Endothelial cell of umbilical vein (primary cell): Measurements from ENCODE around the gene DNAJC25. TPM values are rescaled to one million over a fixed set of nuclear protein-coding genes. Genes with fewer than 3 reads are reported as not detected.

Experiments
- BruUV-seq: library from RNA; stranded (reverse); fragments of 400-500 nt; replicated peaks from 2 replicates; lab custom pipeline; 2021; lab: Mats Ljungman, UMichigan
- CTCF ChIA-PET: fragments of 300-600, 350-600 bp; sonication (Branson Sonifier 250); formaldehyde crosslinking; loops from one replicate; lab custom pipeline; 2021; ENCODE audit warnings: antibody characterized with exemption, inconsistent platforms; lab: Charles Lee
- POLR2A ChIA-PET: fragments of 300-600, 350-600 bp; sonication (Branson Sonifier 250); formaldehyde crosslinking; loops from one replicate; lab custom pipeline; 2021; ENCODE audit warnings: antibody characterized with exemption, inconsistent platforms; lab: Charles Lee
- DNase-seq: peaks from one replicate; pipeline ENCODE4 v3.0.0-alpha.2; 2011; ENCODE audit warnings: low read depth, low spot score
- FAIRE-seq: peaks from 2 replicates; lab custom pipeline; 2011; peaks lifted over from hg19 to GRCh38; lab: Jason Lieb, UNC
- H2AFZ ChIP-seq: 2 replicates; pipeline ENCODE4 v1.6.0; 2012; ENCODE audit warnings: low read depth, low read length, control low read depth, inconsistent platforms
- H3K27ac ChIP-seq: 2 replicates; pipeline ENCODE4 v1.5.1; 2011; ENCODE audit warnings: low read depth, mild to moderate bottlenecking, control low read depth, low read length, moderate library complexity; ENCODE audit not compliant: insufficient read depth
- H3K27me3 ChIP-seq, 2 experiments: 2 replicates each; pipeline versions ENCODE4 v1.6.0 to v1.6.1; 2011; ENCODE audit warnings: low read length in 2 of 2, mixed read lengths in 1 of 2; ENCODE audit not compliant: control insufficient read depth in 2 of 2, insufficient read depth in 2 of 2
- H3K36me3 ChIP-seq, 2 experiments: 2 replicates in 1 of 2; 3 replicates in 1 of 2; pipeline ENCODE4 v1.5.1; 2011; ENCODE audit warnings: low read length in 2 of 2, mild to moderate bottlenecking in 1 of 2, moderate library complexity in 1 of 2; ENCODE audit not compliant: control insufficient read depth in 2 of 2, insufficient read depth in 2 of 2; ENCODE audit errors: extremely low read depth in 1 of 2
- H3K4me1 ChIP-seq: 3 replicates; pipeline ENCODE4 v1.5.1; 2011; ENCODE audit warnings: mild to moderate bottlenecking, low read length; ENCODE audit not compliant: control insufficient read depth, insufficient read depth; ENCODE audit errors: extremely low read depth
- H3K4me2 ChIP-seq: 2 replicates; pipeline ENCODE4 v1.6.1; 2011; ENCODE audit warnings: low read length, control low read depth, mixed read lengths; ENCODE audit not compliant: insufficient read depth
- H3K4me3 ChIP-seq, 3 experiments: fragments of 200-600 bp in 1 of 3; sonication (generic), shearing (Covaris generic) in 1 of 3; replicated peaks in 1 of 3; 2 replicates each; pipeline ENCODE4 v1.5.1; 2011 to 2016; ENCODE audit warnings: control low read depth in 3 of 3, low read length in 3 of 3, mild to moderate bottlenecking in 2 of 3, inconsistent platforms in 1 of 3, low read depth in 1 of 3, moderate library complexity in 1 of 3; ENCODE audit not compliant: insufficient read depth in 1 of 3
- H3K79me2 ChIP-seq: 2 replicates; pipeline ENCODE4 v1.6.0; 2012; ENCODE audit warnings: low read length, inconsistent platforms; ENCODE audit not compliant: control insufficient read depth, insufficient read depth
- H3K9ac ChIP-seq: replicated peaks from 2 replicates; pipeline ENCODE3; 2011; ENCODE audit warnings: low read length, control low read depth; ENCODE audit not compliant: insufficient read depth; ENCODE audit errors: extremely low read depth
- H3K9me1 ChIP-seq: replicated peaks from 3 replicates; pipeline ENCODE4 v1.6.0; 2011; ENCODE audit warnings: mild to moderate bottlenecking, low read length; ENCODE audit not compliant: control insufficient read depth, insufficient read depth; ENCODE audit errors: extremely low read depth
- H3K9me3 ChIP-seq: replicated peaks from 2 replicates; pipeline ENCODE4 v1.5.1; 2012; ENCODE audit warnings: low read length, inconsistent platforms; ENCODE audit not compliant: control insufficient read depth, insufficient read depth
- H4K20me1 ChIP-seq: replicated peaks from 2 replicates; pipeline ENCODE3; 2011; ENCODE audit warnings: mild to moderate bottlenecking, low read length; ENCODE audit not compliant: control insufficient read depth, insufficient read depth; ENCODE audit errors: extremely low read depth
- CTCF ChIP-seq, 2 donors: IDR thresholded peaks; 1 replicate in 1 of 2; 2 replicates in 1 of 2; pipeline ENCODE4 v1.5.1; 2011; ENCODE audit warnings: low read length in 2 of 2, mild to moderate bottlenecking in 2 of 2, moderate library complexity in 2 of 2, control low read depth in 1 of 2, inconsistent platforms in 1 of 2, low read depth in 1 of 2; ENCODE audit not compliant: insufficient read depth in 1 of 2; ENCODE audit errors: extremely low read depth in 1 of 2
- EZH2 ChIP-seq: IDR thresholded peaks from 2 replicates; pipeline ENCODE4 v1.6.1; 2012; ENCODE audit warnings: borderline replicate concordance, low read depth, mild to moderate bottlenecking, moderate library complexity, low read length, inconsistent platforms; ENCODE audit not compliant: severe bottlenecking
- FOS ChIP-seq: IDR thresholded peaks from 2 replicates; pipeline ENCODE4 v1.6.1; 2011; ENCODE audit warnings: mild to moderate bottlenecking, low read length, moderate library complexity, borderline replicate concordance; ENCODE audit not compliant: insufficient read depth
- GATA2 ChIP-seq: IDR thresholded peaks from 2 replicates; pipeline ENCODE4 v1.7.0; 2011; ENCODE audit warnings: low read depth, mild to moderate bottlenecking, moderate library complexity, mixed read lengths, low read length; ENCODE audit not compliant: insufficient read length, insufficient read depth
- JUN ChIP-seq: IDR thresholded peaks from 2 replicates; pipeline ENCODE4 v1.6.1; 2011; ENCODE audit warnings: borderline replicate concordance, low read depth; ENCODE audit not compliant: insufficient read length, insufficient read depth
- MYC ChIP-seq: IDR thresholded peaks from one replicate; pipeline ENCODE4 v1.6.1; 2011; ENCODE audit warnings: mild to moderate bottlenecking, low read depth, low read length
- POLR2A ChIP-seq: IDR thresholded peaks from 2 replicates; pipeline ENCODE4 v1.6.1; 2012; ENCODE audit warnings: low read depth, mild to moderate bottlenecking, control low read depth, low read length
- POLR2AphosphoS5 ChIP-seq: IDR thresholded peaks from 2 replicates; pipeline ENCODE4 v1.6.1; 2012; ENCODE audit warnings: low read depth, mild to moderate bottlenecking, control low read depth, low read length, moderate library complexity; ENCODE audit not compliant: insufficient read depth
- dilution Hi-C: fragments of 300-500 bp; cut with MboI; formaldehyde crosslinking; loops from one replicate; pipeline ENCODE4 v1.15.0; 2019; ENCODE audit warnings: low sequenced_read_pairs; ENCODE audit not compliant: extremely low pct_ligation_motif_present
- intact Hi-C: fragments of 100-400 bp; cut with micrococcal nuclease; formaldehyde crosslinking; loops from one replicate; pipeline ENCODE4 v1.10.0; 2022
- polyA plus RNA-seq, 4 experiments: library from polyadenylated mRNA; depleted of rRNA in 3 of 4; stranded (reverse) in 3 of 4; unstranded in 1 of 4; fragments of >200 nt; gene quantifications; 2 replicates each; pipeline versions ENCODE4 v1.2.1 to v1.2.3, GENCODE V29; 2011 to 2012; ENCODE audit warnings: missing spikeins in 1 of 4
- total RNA-seq: library from RNA; stranded (reverse); gene quantifications from 2 replicates; pipeline ENCODE4 v1.2.3, GENCODE V29; 2021
- TF ChIP-seq, protein P1 (sequence below): IDR thresholded peaks from 2 replicates; pipeline ENCODE4 v1.6.1; 2011; ENCODE audit not compliant: insufficient read depth, insufficient read length

Gene DNAJC25
- total and polyA plus RNA-seq, 2 donors (not counting 3 experiments of a cell fraction or from before 2014, with no cell fraction given) = 1.7 to 5.5 TPM

- intact Hi-C loops = no loop called here
- H3K27ac ChIP-seq = no peak overlapping the region
These were observed 31.6 kb downstream of the DNAJC25 start for GRCh38 chr9:111662576-111663300.

More at GRCh38 chr9:111662576-111663300, 31.6 kb downstream of the DNAJC25 start:
- H3K27me3 ChIP-seq = no peaks in the 10 kb centered on the region
- BruUV-seq = no TSS peak
- H3K36me3 ChIP-seq = peaks cover 0 to 2% of the 10 kb centered on the region in 2 experiments
- TF ChIP-seq JUN (no peak), POLR2AphosphoS5 (no peak), EZH2 (no peak), POLR2A (no peak), CTCF (IDR thresholded peaks at IDR 0.05; ENCODE audit: extremely low read depth in 1 of 2, insufficient read depth in 1 of 2, low read depth in 1 of 2, low read length in 2 of 2) (no peak), GATA2 (no peak), FOS (no peak), MYC (no peak)
- TF ChIP-seq, protein P1, sequence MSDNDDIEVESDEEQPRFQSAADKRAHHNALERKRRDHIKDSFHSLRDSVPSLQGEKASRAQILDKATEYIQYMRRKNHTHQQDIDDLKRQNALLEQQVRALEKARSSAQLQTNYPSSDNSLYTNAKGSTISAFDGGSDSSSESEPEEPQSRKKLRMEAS = no peak
- H2AFZ ChIP-seq = no peak overlapping the region
- H3K4me1 ChIP-seq = peaks cover 15% of the 10 kb centered on the region
- POLR2A ChIA-PET = no interaction called here
- peak overlapping the region in 1 of 3 experiments; percentile 60 for H3K4me3 ChIP-seq
- CTCF ChIA-PET = interaction anchor here (0.9 to 2.0 kb wide), 3 partner anchors 17 to 65 kb away, joined by 3 to 7 read pairs (median 6); no protein-coding TSS in a partner anchor
- H3K9ac ChIP-seq = no peak overlapping the region
- no peaks in the 10 kb centered on the region for H4K20me1 ChIP-seq
- H3K4me2 ChIP-seq = peak overlapping the region; percentile 72
- FAIRE-seq (no peak), DNase-seq (peak; percentile 24)
- no peaks in the 10 kb centered on the region for H3K79me2 ChIP-seq
- H3K9me3 ChIP-seq = no peaks in the 10 kb centered on the region
- dilution Hi-C loops = no loop called here
- H3K9me1 ChIP-seq = no peaks in the 10 kb centered on the region
